ENCODE measurements around the gene MCCD1.

- TF ChIP-seq, protein P1, sequence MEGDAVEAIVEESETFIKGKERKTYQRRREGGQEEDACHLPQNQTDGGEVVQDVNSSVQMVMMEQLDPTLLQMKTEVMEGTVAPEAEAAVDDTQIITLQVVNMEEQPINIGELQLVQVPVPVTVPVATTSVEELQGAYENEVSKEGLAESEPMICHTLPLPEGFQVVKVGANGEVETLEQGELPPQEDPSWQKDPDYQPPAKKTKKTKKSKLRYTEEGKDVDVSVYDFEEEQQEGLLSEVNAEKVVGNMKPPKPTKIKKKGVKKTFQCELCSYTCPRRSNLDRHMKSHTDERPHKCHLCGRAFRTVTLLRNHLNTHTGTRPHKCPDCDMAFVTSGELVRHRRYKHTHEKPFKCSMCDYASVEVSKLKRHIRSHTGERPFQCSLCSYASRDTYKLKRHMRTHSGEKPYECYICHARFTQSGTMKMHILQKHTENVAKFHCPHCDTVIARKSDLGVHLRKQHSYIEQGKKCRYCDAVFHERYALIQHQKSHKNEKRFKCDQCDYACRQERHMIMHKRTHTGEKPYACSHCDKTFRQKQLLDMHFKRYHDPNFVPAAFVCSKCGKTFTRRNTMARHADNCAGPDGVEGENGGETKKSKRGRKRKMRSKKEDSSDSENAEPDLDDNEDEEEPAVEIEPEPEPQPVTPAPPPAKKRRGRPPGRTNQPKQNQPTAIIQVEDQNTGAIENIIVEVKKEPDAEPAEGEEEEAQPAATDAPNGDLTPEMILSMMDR (conservative IDR thresholded peaks at IDR 0.05; ENCODE audit: low read depth in 2 of 2) = no peak
- TF ChIP-seq POLR2AphosphoS5 (IDR thresholded peaks at IDR 0.05; ENCODE audit: low read depth) (no peak), EZH2phosphoT487 (IDR thresholded peaks at IDR 0.05; ENCODE audit: unreplicated experiment) (no peak), STAT1 (IDR thresholded peaks at IDR 0.05; ENCODE audit: unreplicated experiment) (no peak), EZH2 (IDR thresholded peaks at IDR 0.05; ENCODE audit: low read depth, unreplicated experiment) (no peak), REST (IDR thresholded peaks at IDR 0.05; ENCODE audit: unreplicated experiment) (no peak), CREB1 (CRISPR knock-in tag; IDR thresholded peaks at IDR 0.05; ENCODE audit: low read depth) (no peak), JUNB (IDR thresholded peaks at IDR 0.05; ENCODE audit: unreplicated experiment) (no peak), ZNF331 (CRISPR knock-in tag; IDR thresholded peaks at IDR 0.05; ENCODE audit: low read depth) (no peak), ZNF114 (CRISPR knock-in tag; IDR thresholded peaks at IDR 0.05) (no peak)
- TF ChIP-seq, protein P2, sequence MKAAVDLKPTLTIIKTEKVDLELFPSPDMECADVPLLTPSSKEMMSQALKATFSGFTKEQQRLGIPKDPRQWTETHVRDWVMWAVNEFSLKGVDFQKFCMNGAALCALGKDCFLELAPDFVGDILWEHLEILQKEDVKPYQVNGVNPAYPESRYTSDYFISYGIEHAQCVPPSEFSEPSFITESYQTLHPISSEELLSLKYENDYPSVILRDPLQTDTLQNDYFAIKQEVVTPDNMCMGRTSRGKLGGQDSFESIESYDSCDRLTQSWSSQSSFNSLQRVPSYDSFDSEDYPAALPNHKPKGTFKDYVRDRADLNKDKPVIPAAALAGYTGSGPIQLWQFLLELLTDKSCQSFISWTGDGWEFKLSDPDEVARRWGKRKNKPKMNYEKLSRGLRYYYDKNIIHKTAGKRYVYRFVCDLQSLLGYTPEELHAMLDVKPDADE (IDR thresholded peaks at IDR 0.05) = no peak
- TF ChIP-seq, protein P3, sequence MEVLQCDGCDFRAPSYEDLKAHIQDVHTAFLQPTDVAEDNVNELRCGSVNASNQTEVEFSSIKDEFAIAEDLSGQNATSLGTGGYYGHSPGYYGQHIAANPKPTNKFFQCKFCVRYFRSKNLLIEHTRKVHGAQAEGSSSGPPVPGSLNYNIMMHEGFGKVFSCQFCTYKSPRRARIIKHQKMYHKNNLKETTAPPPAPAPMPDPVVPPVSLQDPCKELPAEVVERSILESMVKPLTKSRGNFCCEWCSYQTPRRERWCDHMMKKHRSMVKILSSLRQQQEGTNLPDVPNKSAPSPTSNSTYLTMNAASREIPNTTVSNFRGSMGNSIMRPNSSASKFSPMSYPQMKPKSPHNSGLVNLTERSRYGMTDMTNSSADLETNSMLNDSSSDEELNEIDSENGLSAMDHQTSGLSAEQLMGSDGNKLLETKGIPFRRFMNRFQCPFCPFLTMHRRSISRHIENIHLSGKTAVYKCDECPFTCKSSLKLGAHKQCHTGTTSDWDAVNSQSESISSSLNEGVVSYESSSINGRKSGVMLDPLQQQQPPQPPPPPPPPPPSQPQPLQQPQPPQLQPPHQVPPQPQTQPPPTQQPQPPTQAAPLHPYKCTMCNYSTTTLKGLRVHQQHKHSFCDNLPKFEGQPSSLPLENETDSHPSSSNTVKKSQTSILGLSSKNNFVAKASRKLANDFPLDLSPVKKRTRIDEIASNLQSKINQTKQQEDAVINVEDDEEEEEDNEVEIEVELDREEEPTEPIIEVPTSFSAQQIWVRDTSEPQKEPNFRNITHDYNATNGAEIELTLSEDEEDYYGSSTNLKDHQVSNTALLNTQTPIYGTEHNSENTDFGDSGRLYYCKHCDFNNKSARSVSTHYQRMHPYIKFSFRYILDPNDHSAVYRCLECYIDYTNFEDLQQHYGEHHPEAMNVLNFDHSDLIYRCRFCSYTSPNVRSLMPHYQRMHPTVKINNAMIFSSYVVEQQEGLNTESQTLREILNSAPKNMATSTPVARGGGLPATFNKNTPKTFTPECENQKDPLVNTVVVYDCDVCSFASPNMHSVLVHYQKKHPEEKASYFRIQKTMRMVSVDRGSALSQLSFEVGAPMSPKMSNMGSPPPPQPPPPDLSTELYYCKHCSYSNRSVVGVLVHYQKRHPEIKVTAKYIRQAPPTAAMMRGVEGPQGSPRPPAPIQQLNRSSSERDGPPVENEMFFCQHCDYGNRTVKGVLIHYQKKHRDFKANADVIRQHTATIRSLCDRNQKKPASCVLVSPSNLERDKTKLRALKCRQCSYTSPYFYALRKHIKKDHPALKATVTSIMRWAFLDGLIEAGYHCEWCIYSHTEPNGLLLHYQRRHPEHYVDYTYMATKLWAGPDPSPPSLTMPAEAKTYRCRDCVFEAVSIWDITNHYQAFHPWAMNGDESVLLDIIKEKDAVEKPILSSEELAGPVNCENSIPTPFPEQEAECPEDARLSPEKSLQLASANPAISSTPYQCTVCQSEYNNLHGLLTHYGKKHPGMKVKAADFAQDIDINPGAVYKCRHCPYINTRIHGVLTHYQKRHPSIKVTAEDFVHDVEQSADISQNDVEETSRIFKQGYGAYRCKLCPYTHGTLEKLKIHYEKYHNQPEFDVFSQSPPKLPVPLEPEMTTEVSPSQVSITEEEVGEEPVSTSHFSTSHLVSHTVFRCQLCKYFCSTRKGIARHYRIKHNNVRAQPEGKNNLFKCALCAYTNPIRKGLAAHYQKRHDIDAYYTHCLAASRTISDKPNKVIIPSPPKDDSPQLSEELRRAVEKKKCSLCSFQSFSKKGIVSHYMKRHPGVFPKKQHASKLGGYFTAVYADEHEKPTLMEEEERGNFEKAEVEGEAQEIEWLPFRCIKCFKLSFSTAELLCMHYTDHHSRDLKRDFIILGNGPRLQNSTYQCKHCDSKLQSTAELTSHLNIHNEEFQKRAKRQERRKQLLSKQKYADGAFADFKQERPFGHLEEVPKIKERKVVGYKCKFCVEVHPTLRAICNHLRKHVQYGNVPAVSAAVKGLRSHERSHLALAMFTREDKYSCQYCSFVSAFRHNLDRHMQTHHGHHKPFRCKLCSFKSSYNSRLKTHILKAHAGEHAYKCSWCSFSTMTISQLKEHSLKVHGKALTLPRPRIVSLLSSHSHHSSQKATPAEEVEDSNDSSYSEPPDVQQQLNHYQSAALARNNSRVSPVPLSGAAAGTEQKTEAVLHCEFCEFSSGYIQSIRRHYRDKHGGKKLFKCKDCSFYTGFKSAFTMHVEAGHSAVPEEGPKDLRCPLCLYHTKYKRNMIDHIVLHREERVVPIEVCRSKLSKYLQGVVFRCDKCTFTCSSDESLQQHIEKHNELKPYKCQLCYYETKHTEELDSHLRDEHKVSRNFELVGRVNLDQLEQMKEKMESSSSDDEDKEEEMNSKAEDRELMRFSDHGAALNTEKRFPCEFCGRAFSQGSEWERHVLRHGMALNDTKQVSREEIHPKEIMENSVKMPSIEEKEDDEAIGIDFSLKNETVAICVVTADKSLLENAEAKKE (CRISPR knock-in tag; IDR thresholded peaks at IDR 0.05) = no peak
Measured at GRCh38 chr6:31558631-31559500, 30.1 kb downstream of the MCCD1 start.

Measured in GM23338 (cell line).